WTC11 (cell line): ENCODE results near the gene DCAF11.

Experiments
- ESRRA ChIP-seq: sonication (generic); formaldehyde crosslinking; IDR thresholded peaks from 2 replicates; pipeline ENCODE4 v1.8.1; 2022; ENCODE audit warnings: mild to moderate bottlenecking, missing genetic modification reagents, borderline replicate concordance
- NR2C2 ChIP-seq: sonication (generic); formaldehyde crosslinking; IDR thresholded peaks from 2 replicates; pipeline ENCODE4 v1.8.0; 2022; ENCODE audit warnings: mild to moderate bottlenecking, missing genetic modification reagents
- TF ChIP-seq, protein P1 (sequence below): sonication (generic); formaldehyde crosslinking; IDR thresholded peaks from 2 replicates; pipeline ENCODE4 v1.8.0; 2022; ENCODE audit warnings: mild to moderate bottlenecking, missing genetic modification reagents
- TF ChIP-seq, protein P2 (sequence below): sonication (generic); formaldehyde crosslinking; IDR thresholded peaks from 2 replicates; pipeline ENCODE4 v1.8.1; 2022; ENCODE audit warnings: low read depth, missing genetic modification reagents, borderline replicate concordance
- TF ChIP-seq, protein P3 (sequence below): sonication (generic); formaldehyde crosslinking; IDR thresholded peaks from 2 replicates; pipeline ENCODE4 v1.8.0; 2023; ENCODE audit warnings: missing genetic modification reagents

DNA sequence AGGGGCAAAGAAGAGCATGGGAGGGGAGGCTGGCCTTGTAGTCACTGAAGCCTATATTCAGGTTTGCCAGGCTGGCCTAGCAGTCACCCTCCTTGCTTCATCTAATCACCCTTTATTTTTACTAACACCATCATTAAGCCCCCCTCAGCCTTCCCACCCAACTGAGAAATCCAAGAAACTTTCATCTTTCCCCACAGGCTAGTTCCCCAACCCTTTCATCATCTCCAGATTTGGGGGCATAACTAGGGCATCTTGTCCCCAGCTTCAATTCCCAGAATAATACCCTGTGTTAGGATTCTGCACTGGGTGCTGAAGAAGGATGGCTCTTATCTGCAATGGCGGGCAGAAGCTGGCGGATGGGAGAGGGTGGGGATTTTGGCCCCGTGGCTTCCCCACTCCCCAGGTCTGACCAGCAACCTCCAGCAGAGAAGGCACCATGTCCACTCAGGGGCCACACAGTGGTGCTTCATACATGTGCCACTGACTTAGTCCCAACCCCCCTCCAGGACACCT lies 13.5 kb upstream of the DCAF11 start:
- TF ChIP-seq NR2C2 (CRISPR knock-in tag) (no peak), ESRRA (CRISPR knock-in tag) (no peak)
- TF ChIP-seq, protein P1, sequence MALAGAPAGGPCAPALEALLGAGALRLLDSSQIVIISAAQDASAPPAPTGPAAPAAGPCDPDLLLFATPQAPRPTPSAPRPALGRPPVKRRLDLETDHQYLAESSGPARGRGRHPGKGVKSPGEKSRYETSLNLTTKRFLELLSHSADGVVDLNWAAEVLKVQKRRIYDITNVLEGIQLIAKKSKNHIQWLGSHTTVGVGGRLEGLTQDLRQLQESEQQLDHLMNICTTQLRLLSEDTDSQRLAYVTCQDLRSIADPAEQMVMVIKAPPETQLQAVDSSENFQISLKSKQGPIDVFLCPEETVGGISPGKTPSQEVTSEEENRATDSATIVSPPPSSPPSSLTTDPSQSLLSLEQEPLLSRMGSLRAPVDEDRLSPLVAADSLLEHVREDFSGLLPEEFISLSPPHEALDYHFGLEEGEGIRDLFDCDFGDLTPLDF (CRISPR knock-in tag) = no peak
- TF ChIP-seq, protein P2, sequence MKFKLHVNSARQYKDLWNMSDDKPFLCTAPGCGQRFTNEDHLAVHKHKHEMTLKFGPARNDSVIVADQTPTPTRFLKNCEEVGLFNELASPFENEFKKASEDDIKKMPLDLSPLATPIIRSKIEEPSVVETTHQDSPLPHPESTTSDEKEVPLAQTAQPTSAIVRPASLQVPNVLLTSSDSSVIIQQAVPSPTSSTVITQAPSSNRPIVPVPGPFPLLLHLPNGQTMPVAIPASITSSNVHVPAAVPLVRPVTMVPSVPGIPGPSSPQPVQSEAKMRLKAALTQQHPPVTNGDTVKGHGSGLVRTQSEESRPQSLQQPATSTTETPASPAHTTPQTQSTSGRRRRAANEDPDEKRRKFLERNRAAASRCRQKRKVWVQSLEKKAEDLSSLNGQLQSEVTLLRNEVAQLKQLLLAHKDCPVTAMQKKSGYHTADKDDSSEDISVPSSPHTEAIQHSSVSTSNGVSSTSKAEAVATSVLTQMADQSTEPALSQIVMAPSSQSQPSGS (CRISPR knock-in tag) = no peak
- TF ChIP-seq, protein P3, sequence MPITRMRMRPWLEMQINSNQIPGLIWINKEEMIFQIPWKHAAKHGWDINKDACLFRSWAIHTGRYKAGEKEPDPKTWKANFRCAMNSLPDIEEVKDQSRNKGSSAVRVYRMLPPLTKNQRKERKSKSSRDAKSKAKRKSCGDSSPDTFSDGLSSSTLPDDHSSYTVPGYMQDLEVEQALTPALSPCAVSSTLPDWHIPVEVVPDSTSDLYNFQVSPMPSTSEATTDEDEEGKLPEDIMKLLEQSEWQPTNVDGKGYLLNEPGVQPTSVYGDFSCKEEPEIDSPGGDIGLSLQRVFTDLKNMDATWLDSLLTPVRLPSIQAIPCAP = no peak
